ENCODE results near the gene SOCS6. TPM values are rescaled to one million over a fixed set of nuclear protein-coding genes. Genes with fewer than 3 reads are reported as not detected.

The SOCS6 gene
- total RNA-seq, 6 experiments from 2014 or later, result 26.4 to 35.3 (median 30.7) TPM

DNA sequence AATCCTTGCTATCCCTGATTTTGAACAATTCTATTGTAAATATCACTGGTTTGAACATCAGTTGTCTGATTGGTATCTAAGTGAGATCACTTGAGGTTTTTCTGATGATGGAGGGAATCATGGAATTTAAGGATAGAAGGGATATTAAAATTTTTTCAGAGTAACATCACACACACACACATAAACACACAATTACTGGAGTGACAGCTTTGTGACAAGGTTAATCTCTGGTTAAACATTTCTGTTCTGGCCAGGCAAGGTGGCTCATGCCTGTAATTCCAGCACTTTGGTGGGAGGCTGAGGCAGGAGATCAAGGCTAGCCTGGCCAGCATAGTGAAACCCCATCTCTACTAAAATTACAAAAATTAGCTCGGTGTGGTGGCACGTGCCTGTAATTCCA lies 85.3 kb downstream of the SOCS6 start:
- Mint-ChIP-seq H3K9me3 (peaks cover 3% of the 10 kb centered on the region; the same call in 1 of the 2 replicates), H3K4me1 (ENCODE audit: low read depth) (peaks cover 64% of the 10 kb centered on the region), H3K36me3 (ENCODE audit: low read depth) (peaks cover 11% of the 10 kb centered on the region; the same call in 1 of the 2 replicates), H3K27me3 (ENCODE audit: insufficient read depth) (no peaks in the 10 kb centered on the region; the same call in 1 of the 2 replicates), H3K27ac (peak overlapping the region; percentile 82), H3K4me3 (peak overlapping the region; percentile 46)
- DNase-seq, result peak; percentile 26
- TF ChIP-seq, protein P1, sequence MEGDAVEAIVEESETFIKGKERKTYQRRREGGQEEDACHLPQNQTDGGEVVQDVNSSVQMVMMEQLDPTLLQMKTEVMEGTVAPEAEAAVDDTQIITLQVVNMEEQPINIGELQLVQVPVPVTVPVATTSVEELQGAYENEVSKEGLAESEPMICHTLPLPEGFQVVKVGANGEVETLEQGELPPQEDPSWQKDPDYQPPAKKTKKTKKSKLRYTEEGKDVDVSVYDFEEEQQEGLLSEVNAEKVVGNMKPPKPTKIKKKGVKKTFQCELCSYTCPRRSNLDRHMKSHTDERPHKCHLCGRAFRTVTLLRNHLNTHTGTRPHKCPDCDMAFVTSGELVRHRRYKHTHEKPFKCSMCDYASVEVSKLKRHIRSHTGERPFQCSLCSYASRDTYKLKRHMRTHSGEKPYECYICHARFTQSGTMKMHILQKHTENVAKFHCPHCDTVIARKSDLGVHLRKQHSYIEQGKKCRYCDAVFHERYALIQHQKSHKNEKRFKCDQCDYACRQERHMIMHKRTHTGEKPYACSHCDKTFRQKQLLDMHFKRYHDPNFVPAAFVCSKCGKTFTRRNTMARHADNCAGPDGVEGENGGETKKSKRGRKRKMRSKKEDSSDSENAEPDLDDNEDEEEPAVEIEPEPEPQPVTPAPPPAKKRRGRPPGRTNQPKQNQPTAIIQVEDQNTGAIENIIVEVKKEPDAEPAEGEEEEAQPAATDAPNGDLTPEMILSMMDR (IDR thresholded peaks at IDR 0.05), result no peak

DNA sequence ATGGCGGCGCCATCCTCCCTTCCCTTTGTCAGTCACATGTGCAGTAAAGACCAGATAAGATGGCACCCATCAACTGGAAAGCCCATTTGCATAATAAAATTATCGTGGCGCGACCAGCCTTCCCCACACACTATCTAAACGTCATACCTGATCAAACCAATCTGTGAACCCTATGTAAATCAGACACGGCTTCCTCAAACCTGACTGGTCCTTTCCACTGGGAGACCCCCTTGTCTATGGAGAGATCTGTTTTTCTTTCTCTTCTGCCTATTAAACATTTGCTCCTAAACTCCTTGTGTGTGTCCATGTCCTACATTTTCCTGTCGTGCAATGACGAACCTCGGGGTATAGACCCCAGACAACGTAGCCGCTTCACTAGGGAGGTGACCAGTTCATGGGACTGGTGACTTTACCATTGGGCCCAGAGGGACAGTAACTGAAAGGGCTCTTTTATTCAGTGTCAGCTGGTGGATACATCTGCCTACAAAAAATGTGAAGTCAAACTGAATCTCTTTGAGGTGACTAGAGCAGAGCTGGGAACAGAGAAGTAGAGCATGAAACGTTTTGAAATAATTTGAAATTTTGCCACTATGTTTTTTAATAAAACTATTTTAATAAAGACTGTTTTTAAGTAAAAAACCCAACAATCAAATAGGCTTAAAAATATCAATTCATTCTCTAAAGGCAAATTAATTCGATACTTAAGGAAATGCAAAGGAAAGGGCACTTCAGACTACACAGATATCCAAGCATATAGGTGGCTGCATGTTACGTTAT lies 87.5 kb downstream of the SOCS6 start:
- peaks cover 11% of the 10 kb centered on the region; the same call in 1 of the 2 replicates for H3K36me3 Mint-ChIP-seq (ENCODE audit: low read depth)
- no peak for DNase-seq
- H3K4me1 Mint-ChIP-seq (ENCODE audit: low read depth), result peaks cover 48% of the 10 kb centered on the region
- TF ChIP-seq, protein P1 (IDR thresholded peaks at IDR 0.05), result no peak
- H3K9me3 Mint-ChIP-seq, result no peaks in the 10 kb centered on the region
- H3K27me3 Mint-ChIP-seq (ENCODE audit: insufficient read depth), result peaks cover 3% of the 10 kb centered on the region
- H3K4me3 Mint-ChIP-seq, result no peak overlapping the region
- H3K27ac Mint-ChIP-seq, result no peak overlapping the region

DNA sequence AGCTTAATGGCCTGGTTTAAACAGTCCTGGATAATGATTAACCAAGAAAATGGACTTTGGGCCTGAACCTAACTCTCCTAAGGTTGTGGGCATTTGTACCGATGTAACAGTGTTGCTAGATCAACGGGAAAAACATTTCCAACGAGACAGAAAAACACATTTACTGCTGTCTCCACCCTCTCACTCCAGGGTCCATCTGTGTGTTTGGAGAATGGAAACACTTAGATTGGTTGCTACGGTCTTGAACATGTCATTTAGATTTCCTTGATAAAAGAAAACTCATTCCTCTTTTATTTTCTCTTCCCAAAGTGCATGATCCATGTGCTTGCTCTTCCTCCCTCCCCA lies 88.0 kb downstream of the SOCS6 start:
- no peaks in the 10 kb centered on the region for H3K9me3 Mint-ChIP-seq
- H3K4me1 Mint-ChIP-seq (ENCODE audit: low read depth), result peaks cover 48% of the 10 kb centered on the region
- TF ChIP-seq, protein P1 (IDR thresholded peaks at IDR 0.05), result no peak
- peaks cover 16% of the 10 kb centered on the region for H3K36me3 Mint-ChIP-seq (ENCODE audit: low read depth)
- H3K4me3 Mint-ChIP-seq, result no peak overlapping the region
- DNase-seq, result no peak
- peaks cover 3% of the 10 kb centered on the region for H3K27me3 Mint-ChIP-seq (ENCODE audit: insufficient read depth)
- no peak overlapping the region for H3K27ac Mint-ChIP-seq

DNA sequence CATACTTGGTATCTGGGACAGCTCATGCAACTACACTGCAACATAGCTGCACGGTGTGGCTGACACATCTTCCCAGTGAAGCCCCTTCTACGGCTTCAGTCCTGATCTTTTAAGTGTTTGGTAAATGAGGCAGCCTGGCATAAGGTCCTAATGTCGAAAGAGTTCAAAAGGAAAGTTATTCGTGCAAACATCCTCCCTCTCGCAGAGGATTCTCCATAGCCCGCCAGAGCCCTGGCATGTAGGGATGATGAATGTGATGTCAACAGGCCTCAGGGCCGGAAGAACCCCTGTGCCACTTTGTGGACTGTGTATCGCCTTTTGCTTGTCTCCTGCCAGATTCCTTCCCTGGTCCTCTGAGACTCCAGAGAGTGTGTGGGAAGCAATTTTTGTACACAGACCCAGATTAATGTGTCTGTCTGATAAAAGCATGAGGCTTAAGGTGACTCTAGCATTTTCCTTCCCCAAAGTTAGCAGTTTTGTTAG lies 88.5 kb downstream of the SOCS6 start:
- Mint-ChIP-seq H3K4me3 (no peak overlapping the region), H3K9me3 (no peaks in the 10 kb centered on the region), H3K4me1 (ENCODE audit: low read depth) (peaks cover 48% of the 10 kb centered on the region), H3K27me3 (ENCODE audit: insufficient read depth) (peaks cover 3% of the 10 kb centered on the region), H3K27ac (no peak overlapping the region), H3K36me3 (ENCODE audit: low read depth) (peaks cover 21% of the 10 kb centered on the region)
- TF ChIP-seq, protein P1 (IDR thresholded peaks at IDR 0.05), result no peak
- no peak for DNase-seq

DNA sequence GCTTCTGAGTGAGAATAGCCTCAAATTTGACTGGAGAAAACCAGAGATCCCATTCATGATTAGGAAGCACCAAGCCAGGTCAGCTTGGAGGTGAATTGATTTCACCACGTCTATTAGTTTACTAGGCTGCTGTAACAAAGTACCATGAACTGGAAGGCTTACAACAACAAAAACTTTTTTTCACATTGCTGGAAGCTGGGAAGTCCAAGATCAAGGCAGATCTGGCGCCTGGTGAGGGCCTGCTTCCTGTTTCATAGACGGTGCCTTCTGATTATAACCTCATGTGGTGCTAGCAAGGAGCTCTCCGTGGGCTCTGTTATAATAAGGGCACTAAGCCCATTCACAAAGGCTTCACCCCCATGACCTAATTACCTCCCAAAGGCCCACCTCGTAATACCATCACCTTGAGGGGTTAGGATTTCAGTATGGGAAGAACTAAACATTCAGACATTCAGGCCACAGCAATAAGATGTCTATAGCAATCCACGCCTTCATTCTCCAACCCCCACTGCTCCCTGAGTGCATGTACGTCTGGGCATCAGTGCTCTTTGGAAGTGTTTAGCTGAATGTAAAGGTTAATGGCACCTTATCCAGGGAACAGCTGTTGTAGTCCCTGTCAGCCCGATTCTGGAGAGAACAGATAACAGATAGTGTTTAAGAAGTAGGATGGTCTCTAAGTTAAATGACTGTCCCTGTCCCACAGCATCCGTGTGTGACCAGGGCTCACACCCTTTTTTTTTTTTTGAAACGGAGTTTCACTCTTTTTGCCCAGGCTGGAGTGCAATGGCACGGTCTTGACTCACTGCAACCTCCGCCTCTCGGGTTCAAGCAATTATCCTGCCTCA lies 89.2 kb downstream of the SOCS6 start:
- TF ChIP-seq, protein P1 (IDR thresholded peaks at IDR 0.05), result no peak
- DNase-seq, result no peak
- Mint-ChIP-seq H3K27me3 (ENCODE audit: insufficient read depth) (peaks cover 3% of the 10 kb centered on the region), H3K9me3 (no peaks in the 10 kb centered on the region), H3K36me3 (ENCODE audit: low read depth) (peaks cover 22% of the 10 kb centered on the region), H3K4me1 (ENCODE audit: low read depth) (peaks cover 48% of the 10 kb centered on the region), H3K27ac (no peak overlapping the region), H3K4me3 (no peak overlapping the region)

Other genes with a start within 250 kb of the SOCS6 start
- gene RTTN, start 83.4 kb upstream of the SOCS6 start, total RNA-seq (2021; fragmentation: NEBNext Ultra II Directional; extraction: Animal tissue kit (Norgen Biotek cat#: 25700)), result 10 to 100 TPM in 4 of 6 experiments, 1 to 10 TPM in 2; 7.7 to 15.9 (median 11.7) TPM